Measurements from ENCODE around the gene EMC7.

- TF ChIP-seq CTCF (IDR thresholded peaks at IDR 0.05): no peak
- no peak for TF ChIP-seq ZFX (IDR thresholded peaks at IDR 0.05; ENCODE audit: borderline replicate concordance)
Measured at GRCh38 chr15:34038871-34039789, 62.5 kb downstream of the EMC7 start, which contains the start of gene AVEN.

All from 22Rv1 (cell line).